Measurements from ENCODE around the gene CGB2.

Gene CGB2

DNA sequence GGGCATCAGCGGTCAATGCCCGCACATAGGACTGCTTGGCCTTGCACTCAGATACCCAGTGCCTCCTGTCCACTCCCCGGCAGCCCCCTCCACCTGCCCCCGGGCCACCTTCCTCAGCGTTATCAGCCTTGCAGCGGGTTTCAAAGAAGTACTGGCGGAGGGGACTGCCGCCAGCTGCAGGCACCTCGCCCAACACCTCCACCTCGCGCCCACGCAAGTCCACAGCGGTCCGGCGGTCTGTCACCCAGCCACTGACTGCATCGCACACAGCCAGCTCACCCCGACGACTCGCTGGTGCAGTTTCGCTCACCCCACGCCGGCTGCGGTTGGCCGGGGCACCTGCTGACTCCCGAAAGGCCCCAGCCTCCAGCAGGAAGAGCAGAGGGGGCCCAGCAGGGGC lies 29.8 kb downstream of the CGB2 start:
- peak; percentile 50 for DNase-seq (ENCODE audit: extremely low spot score)
- TF ChIP-seq, protein P1, sequence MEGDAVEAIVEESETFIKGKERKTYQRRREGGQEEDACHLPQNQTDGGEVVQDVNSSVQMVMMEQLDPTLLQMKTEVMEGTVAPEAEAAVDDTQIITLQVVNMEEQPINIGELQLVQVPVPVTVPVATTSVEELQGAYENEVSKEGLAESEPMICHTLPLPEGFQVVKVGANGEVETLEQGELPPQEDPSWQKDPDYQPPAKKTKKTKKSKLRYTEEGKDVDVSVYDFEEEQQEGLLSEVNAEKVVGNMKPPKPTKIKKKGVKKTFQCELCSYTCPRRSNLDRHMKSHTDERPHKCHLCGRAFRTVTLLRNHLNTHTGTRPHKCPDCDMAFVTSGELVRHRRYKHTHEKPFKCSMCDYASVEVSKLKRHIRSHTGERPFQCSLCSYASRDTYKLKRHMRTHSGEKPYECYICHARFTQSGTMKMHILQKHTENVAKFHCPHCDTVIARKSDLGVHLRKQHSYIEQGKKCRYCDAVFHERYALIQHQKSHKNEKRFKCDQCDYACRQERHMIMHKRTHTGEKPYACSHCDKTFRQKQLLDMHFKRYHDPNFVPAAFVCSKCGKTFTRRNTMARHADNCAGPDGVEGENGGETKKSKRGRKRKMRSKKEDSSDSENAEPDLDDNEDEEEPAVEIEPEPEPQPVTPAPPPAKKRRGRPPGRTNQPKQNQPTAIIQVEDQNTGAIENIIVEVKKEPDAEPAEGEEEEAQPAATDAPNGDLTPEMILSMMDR (IDR thresholded peaks at IDR 0.05; ENCODE audit: control extremely low read depth, extremely low read depth, low read depth, missing control alignments) = no peak
- ChIA-PET POLR2A (no interaction called here), CTCF (interaction anchor here (1.0 to 2.8 kb wide), 5 partner anchors 9 to 85 kb away, joined by 3 to 13 read pairs (median 7); partner anchors contain the start of gene KCNA7)

DNA sequence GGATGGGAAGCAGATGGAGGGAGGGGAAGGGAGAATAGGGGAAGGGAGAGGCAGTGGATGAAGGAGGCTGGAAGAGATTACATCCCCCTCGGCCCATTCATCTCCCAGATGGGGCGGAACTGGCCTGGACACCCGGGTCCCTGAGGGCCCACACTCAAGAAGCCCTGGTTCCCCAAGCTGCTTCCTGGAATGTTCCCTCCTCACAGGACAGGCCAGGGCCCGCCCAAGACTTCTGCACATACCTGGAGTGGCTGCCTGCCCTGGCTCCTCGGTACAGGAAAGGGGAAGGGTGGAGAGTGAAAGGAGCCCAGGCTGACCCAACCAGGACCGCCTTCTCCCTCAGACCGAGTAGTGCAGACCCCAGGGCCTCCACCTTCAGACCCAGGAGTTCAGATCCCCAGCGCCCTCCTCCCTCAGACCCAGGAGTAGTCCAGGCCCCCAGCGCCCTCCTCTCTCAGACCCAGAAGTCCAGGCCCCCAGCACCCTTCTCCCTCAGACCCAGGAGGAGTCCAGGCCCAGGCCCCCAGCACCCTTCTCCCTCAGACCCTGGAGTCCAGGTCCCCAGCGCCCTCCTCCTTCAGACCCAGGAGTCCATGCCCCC lies 32.4 kb downstream of the CGB2 start:
- DNase-seq (ENCODE audit: extremely low spot score) = no peak
- TF ChIP-seq, protein P1 (IDR thresholded peaks at IDR 0.05; ENCODE audit: control extremely low read depth, extremely low read depth, low read depth, missing control alignments) = no peak
- POLR2A ChIA-PET = no interaction called here
- CTCF ChIA-PET = no interaction called here

DNA sequence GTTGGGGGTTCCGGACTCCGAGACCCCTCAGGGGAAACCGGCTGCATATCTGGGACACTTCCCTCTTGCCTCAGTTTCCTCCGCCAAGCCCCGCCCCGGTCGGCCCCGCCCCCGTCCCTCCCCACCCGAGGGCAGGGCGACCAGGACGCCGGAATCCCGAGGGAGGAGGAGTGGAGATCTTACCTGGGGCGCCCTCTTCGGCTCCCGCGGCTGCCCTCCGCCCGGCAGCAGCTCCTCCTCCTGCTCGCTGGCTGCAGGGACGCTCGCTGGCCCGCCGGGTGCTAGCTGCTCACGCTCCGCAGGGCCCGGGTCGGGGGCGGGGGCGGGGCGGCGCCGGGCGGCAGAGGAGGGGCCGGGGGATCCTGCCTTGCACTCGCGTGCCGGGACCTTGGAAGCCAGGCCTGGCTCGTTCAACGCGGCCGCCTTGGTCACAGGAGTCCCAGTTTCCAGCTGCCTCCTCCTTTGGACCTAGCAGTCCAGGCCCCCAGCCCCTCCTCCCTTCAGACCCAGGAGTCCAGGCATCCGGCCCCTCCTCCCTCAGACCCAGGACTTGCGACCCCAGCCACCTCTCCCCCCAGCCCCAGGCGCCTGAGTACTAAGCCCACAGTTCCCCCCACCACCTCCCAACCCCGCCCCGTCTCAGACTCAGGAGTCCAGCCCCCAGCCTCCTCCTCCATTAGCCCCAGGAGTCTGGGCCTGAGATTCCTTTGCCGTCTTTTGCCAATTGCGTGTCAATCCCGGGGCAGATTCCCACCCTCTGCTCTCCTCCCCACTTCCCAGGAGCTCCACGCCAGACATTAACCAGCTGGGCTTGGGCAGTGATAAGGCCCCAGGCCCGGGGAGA lies 33.3 kb downstream of the CGB2 start, which contains the start of gene NTF4:
Gene NTF4, minus strand, starts transcription at position 51 of the 844 bp plus-strand sequence. CDS start 2,821 bp downstream, outside the sequence.
- no peak for DNase-seq (ENCODE audit: extremely low spot score)
- TF ChIP-seq, protein P1 (IDR thresholded peaks at IDR 0.05; ENCODE audit: control extremely low read depth, extremely low read depth, low read depth, missing control alignments) = no peak
- ChIA-PET CTCF (interaction anchor here (1.2 kb wide), 1 partner anchor 9 kb away, joined by 3 read pairs; no protein-coding TSS in a partner anchor), POLR2A (no interaction called here)

DNA sequence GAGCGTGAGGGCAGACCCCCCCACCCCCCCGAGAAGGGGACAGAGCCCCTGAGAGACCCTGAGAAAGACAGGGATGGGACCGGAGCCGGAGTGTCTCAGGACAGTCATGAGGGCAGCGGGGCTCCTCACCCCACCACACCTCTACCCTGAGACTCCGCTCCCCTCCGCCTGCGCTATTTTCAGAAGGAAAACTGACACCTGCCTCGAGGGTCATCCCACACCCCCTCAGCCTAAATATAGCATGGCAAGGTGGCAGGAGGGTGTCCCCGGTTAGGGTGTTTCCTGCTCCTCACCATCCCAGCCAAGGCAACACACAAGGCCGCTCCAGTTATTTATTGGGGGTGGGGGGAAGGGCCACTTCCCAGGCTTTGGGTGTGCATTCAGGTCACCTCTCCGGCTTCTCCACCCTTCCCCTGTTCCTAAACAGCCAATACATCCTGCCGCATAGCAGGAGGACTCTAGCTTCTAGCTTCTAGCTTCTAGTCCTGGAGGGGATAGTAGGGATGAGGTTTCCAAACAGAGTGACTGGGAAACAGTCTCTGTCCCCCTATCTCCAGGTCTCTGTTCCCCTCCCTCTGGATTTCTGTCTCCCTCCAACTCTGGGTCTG lies 34.3 kb downstream of the CGB2 start:
- TF ChIP-seq, protein P1 (IDR thresholded peaks at IDR 0.05; ENCODE audit: control extremely low read depth, extremely low read depth, low read depth, missing control alignments) = no peak
- DNase-seq (ENCODE audit: extremely low spot score) = no peak
- CTCF ChIA-PET = interaction anchor here (1.2 kb wide), 1 partner anchor 8 kb away, joined by 3 read pairs; no protein-coding TSS in a partner anchor
- POLR2A ChIA-PET = no interaction called here

DNA sequence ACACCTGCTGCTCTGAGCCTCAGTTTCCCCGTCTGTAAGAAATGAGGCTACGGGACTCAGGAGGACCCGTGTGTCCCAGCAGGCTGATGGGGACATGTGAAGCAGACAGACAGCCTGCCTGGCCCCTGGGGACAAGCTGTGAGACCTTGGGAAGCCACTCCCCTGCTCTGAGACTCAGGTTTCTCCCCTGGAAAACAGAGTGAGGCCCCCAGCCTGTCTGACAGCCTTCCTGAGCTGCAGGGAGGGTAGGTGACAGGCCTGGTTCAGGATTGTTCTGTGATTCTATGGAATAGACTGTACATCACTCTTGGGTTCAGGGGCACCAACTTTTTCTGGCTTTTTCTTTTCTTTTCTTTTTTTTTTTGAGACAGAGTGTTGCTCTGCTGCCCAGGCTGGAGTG lies 35.9 kb downstream of the CGB2 start:
- TF ChIP-seq, protein P1 (IDR thresholded peaks at IDR 0.05; ENCODE audit: control extremely low read depth, extremely low read depth, low read depth, missing control alignments) = no peak
- ChIA-PET POLR2A (no interaction called here), CTCF (interaction anchor here (3.9 kb wide), 1 partner anchor 30 kb away, joined by 13 read pairs; no protein-coding TSS in a partner anchor)
- no peak for DNase-seq (ENCODE audit: extremely low spot score)

DNA sequence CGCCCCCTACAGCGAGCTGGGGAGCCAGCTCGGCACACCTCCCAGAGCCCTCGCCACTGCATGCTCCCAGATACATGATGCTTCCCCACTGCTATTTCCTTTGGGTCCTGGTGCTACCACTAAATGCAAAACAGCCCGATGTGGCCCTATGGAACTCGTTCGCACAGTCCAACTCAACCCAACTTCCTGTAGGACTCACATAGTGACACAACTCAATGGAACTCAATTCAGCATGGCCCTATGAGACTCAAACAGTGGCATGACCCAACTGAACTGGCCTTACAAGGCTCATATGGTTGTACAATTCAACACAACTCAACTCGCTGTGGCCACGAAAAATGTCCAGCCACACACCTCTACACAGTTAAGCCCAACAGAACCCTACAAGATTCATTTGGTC lies 37.3 kb downstream of the CGB2 start:
- POLR2A ChIA-PET = no interaction called here

More for the DNA sequence above, 37.3 kb downstream of the CGB2 start:
- CTCF ChIA-PET = interaction anchor here (1.0 to 3.9 kb wide), 5 partner anchors 9 to 273 kb away, joined by 3 to 13 read pairs (median 4); no protein-coding TSS in a partner anchor
- DNase-seq (ENCODE audit: extremely low spot score) = no peak
- TF ChIP-seq, protein P1 (IDR thresholded peaks at IDR 0.05; ENCODE audit: control extremely low read depth, extremely low read depth, low read depth, missing control alignments) = no peak
